Measurements from ENCODE around the gene PTCHD1.

Gene PTCHD1

DNA sequence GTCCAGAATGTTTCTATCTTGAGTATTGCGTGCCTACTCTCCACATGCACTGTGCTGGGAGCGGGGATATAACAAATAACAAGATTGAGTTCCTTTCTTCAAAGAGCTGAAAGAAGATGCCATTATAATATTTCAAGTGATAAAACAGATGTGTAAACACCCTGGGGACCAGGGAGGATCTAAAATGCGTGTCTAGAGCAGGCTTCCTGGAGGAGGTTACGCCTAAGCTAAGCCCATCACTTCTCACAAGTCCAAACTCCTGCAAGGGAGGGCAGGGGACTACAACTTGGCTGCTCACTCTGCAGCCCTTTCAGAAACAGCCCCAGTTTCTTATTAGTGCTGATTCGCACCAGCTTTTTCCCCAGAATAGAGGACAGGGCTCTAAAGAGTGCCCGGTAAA is 21.5 kb downstream of the PTCHD1 start:
- DNase-seq (ENCODE audit: low read depth in 2 of 2) = no peak

DNA sequence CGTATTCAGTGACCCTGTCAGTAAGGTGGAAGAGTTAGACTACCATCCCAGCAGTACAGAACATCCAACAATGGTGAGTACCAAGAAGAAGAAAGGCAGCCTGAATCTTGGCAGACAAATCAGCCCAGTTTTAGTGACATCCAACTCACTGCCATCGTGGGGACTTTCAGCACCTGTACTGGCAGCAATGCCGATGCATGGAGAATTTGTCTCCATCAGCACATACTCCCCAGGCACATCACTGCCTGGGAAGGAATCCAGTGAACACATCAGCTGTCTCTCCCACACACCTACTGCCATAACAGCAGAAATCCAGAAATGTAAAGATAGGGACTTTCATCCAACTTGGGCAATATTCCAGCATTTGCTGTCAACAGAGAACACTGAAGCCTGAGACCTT is 29.8 kb downstream of the PTCHD1 start:
- no peak for DNase-seq (ENCODE audit: low read depth in 2 of 2)

DNA sequence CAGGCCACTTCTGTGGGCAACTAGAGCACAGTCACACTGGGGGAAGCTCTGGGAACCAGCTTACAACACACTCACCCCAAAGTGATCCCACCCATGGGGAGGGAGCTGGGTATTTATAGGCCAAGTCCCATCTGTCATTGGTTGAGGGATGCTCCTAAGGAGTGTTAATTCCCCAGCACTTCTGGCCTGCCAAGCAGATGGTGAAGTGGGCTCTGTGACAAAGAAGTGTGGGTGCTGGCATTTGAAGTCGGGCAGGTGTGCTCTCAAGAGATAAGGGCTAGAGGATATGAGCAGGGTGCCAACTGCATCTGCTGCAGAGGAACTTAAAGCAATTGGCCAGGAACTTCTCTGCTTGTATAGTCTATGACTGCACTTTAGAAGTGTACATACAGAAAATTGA is 30.9 kb downstream of the PTCHD1 start:
- DNase-seq (ENCODE audit: low read depth in 2 of 2) = no peak

DNA sequence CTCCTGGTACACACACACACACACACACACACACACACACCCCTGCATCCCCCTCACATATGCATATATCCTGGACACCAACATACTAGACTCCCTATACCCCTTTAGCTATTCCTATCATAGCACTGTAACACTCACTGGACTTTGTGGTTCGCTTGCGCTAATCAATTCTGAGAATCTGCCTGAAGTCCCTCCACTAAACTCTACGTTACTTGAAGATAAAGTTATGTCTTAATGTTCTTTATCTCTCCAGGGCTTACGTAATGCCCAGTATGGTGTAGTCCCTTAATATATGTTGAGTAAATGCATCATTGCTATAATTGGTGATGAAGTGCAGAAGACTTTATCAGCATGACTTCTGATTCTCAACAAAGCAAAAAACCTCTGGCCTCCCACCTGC is 32.3 kb downstream of the PTCHD1 start:
- no peak for DNase-seq (ENCODE audit: low read depth in 2 of 2)

DNA sequence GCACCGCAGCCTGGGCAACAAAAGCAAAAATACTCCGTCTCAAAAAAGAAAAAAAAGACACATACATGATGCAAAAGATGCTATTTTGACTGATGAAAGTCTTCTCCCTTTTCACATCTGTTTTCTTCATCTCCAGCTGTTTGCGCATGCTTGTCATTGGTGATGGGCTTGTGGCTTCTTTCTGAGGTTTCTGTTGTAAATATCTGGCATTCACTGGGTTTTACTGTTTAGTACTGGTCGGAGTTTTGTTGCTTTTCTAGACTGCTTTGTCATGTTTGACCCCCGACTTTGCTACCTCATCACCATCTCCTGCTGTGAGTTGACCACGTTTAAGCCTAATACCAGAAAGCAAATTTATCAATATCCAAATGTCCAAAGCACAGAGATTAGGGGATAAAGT is 34.4 kb downstream of the PTCHD1 start:
- DNase-seq (ENCODE audit: low read depth in 2 of 2) = no peak

DNA sequence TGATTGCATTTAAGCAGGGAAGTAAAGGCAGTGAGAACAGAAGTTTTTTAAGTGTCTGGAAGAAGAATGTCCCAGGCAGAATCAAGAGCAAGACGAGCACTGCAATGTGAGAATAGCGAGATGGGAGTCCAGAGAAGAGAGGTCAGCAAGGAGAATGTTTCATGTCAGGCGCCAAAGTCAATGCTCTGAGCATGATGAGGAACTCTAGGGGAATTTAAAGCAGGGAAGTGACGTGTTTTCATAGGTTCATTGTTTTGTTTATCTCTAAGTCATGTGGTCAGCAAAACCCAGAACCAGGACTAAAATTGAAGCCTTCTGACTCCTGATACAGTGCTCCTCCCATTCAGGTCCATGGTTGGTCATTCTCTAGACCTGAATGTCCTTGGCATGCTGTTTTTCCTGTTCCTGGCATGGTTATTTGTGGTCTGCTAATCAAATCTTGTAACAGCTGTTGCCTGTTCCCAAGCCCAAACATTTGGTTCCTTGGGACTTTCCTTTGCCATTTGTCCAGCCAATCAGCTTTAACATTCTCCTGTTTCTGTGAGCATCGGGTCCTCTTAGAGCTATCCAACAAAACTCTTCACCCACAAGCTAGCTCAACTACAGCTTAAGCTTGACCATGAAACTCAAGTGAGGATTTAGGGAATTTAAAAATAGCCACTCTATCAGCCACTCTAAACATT is 37.7 kb downstream of the PTCHD1 start:
- no peak for DNase-seq (ENCODE audit: low read depth in 2 of 2)

DNA sequence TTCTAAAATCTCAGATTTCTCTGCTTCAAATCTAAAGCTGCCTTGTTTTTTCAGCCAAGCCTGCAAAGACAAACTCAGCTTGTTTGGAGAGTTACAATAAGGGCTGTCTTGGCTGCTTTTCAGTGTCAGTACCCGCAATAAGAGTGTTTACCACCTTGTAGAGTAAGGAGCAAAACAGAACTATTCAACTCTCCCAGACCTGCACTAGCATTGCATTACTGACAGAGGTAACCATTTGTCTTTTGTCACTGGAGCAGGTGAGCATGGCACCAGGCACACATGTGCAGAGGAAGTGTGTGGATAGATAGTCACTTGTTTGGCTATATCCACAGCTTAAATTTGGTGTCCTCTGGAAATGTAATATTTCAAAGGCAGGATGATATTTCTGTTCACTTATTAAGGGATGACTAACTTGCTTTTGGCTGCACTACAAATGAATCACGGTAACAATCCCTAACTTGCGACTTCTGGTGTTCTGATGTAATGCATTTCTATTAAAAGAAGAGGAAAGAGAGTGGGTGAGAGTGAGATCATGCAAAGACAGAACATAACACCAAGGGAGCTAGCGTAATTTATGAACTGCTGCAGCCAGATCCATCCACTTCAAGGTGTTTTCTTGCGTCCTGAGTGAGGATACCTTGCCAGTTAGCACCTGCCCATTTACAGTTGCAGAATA is 38.6 kb downstream of the PTCHD1 start:
- peak; percentile 13 to 15 for DNase-seq (ENCODE audit: low read depth in 2 of 2)

DNA sequence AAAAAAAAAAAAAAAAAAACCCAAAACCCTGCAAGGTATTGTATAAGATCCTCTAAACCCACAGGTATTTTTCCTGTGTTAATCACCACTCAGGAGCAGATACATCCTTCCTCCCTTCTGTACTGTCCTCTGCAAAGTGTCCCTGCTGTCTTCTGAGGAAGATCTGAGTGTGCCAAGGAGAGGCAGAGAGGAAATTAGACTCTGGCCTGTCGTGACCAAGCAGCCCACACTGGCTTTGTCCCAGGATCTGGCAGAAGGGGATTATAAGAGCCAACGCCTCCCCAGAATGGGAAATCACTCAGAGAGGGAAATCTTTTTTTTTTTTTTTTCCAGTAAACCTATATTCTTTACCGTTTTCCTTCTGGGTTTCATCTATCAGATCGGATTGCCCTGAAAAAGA is 39.6 kb downstream of the PTCHD1 start:
- no peak for DNase-seq (ENCODE audit: low read depth in 2 of 2)

DNA sequence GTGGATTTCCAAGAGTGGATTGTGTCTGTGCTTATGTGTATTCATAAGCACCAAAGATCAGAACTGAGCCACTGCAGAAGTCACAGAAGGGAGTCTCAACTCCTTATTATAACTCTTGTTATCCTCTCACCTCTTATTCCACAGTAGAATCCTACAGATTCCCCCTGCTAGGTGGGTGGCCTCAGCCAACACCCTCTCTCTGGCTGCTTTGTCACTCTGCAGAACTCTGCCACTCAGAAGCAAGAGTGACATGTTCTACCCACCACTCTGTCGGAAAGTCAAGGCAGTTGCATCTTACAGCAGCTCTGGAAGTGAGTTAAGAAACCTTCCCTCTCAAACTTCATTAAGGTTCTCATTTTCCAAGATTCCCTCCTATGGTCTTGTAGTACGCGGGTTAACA is 41.9 kb downstream of the PTCHD1 start:
- DNase-seq (ENCODE audit: low read depth in 2 of 2) = no peak

DNA sequence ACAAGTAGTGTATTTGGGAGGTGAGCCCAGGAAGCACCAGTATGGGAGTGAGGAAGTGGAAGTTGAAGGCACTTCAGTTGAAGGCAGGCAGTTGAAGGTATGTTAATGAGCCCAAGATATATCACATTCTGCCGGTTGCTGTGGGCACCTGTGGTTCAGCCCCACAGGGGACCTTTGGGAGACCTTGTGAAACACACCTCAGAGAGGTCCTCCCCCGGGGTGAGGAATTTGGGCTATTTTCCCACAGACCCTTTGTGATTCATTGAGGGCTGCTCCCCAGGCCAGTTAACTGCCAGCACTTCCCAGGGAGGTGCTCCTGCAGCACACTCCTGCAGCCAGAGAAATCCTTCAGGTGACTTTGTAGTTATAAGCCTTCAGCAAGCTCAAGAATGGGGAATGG is 45.9 kb downstream of the PTCHD1 start:
- no peak for DNase-seq (ENCODE audit: low read depth in 2 of 2)

DNA sequence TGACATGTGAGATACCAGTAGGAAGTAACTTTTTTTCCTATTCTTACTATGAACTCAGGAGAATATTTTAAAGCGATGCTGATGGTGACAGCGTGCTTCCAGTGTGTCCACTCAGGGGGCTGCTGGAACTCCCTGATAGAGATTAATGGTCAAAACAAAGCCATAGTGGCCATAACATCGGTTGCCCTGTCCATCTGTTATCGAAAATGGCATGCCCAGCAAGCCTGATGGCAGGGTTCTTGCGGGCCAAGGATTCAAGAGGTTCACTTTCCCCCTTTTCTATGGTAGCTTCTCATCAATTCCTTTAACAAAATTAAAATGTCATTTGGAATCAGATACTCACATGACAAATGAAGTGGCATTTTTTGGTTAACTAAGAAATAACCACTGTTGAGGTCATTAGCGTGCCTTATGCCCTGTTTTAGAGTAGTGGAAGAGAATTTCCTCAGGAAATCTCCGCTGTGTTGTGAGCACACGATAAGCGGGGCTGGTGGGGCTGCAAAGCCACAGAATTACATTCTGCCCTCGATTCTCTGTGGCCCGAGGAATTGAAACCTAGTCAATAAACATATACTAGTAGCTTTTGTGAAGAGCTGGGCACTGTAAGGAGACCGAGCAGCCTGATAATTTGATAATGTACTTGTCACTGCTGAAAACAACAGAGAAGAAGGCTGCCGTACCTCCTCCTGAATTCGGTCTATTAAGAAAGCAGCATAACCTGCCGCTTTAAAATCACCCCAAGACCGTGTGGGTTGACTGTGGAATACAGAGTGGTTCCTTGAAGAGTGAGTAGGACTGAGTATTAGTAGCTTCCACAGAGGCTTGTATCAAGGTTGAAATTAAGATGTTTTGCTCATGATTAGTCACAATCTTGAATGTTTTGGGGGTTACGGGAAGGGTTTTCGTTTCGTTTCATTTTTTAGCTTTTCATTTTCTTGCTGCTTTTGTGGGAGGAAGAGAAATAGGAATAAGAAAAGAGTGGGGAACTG is 46.7 kb downstream of the PTCHD1 start:
- DNase-seq (ENCODE audit: low read depth in 2 of 2) = no peak

DNA sequence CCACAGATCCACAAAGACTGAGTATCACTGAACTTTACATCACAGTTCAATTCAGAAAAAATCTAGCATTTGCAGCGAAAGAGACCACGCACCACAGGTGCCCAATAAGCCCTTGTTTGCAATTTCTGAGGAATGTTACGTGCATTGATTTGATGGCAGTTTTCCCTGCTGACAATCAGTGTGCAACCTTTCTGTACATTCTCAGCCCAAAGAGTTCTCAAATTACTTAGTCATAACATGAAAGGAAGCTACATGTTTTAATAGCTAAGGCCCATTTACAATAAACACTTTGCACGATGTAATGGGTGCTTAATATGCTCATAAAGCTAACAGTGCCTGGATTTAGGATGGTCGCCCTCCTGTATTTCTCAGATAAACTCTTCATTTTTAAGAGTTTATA is 47.9 kb downstream of the PTCHD1 start:
- DNase-seq (ENCODE audit: low read depth in 2 of 2) = no peak

DNA sequence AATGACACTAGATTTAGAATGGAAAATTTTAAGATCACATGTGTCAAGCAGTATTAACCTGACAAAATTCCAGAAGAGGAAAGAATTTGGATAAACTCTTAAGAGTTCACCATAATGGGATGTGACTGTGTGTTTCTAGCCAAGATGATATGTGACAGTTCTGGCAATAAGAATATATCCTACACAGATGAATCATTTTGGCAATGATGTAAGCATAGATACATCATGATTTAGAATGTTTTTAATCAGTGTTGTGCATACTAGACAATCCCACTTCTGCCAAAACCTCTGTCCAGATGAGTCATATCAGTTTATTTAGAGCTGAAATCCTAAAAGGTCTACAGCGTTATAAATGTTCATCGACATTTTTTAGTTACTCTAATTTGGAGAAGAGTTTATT is 48.8 kb downstream of the PTCHD1 start:
- DNase-seq (ENCODE audit: low read depth in 2 of 2) = peak; percentile 14

DNA sequence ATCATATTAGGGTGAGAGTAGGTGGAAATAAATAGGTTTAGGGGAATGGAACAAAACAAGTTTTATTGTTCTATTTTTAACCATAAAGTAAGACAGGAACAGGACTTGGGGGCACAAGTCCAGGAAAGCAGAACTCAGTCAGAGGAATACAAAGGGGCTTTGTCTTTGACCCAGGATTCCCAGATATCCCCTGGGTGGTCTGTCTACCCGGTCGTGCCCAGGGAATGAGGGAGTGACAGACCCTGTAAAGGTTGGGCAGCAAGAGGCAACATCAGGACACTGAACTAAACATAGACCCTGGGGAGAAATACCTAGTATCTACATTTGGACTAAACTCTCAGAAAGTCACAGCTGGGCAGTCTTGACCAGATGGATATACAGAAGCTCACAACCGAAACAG is 50.6 kb downstream of the PTCHD1 start:
- DNase-seq (ENCODE audit: low read depth in 2 of 2) = no peak

DNA sequence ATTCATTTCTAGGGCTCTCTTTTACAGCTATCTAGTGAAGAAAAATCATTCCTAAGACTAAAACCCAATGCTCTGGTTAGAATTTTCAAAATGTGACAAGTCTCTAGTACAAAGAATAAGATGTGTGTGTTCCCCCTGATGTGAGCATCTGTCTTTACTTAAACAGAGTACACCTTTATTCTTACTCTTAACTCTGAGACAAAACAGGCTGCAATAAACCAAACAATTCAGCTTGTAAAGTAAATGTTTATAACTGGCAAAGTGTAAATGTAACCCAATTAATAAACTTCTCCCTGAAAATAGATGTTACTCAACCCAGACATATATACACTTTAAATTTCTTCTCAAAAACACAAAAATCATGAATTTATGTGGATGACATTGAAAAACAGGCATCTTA is 51.6 kb downstream of the PTCHD1 start:
- DNase-seq (ENCODE audit: low read depth in 2 of 2) = no peak

DNA sequence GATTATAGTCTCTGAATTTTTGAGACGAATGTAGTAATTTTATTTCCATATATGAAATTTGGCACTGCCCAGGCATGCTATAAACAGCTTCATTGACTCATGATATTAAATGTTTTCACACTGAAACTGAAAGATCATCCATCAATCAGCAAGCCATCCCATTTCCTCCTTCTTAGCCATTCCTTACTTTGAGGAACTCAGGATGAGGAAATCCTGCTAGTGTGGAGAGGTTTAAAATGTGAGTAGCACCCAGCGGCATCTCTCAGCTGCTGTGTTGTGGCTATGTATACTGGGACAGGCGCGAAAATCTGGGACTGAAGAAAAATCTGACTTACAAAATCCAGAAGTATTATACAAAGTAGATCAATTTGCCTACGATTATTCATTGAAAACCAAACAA is 52.1 kb downstream of the PTCHD1 start:
- no peak for DNase-seq (ENCODE audit: low read depth in 2 of 2)

DNA sequence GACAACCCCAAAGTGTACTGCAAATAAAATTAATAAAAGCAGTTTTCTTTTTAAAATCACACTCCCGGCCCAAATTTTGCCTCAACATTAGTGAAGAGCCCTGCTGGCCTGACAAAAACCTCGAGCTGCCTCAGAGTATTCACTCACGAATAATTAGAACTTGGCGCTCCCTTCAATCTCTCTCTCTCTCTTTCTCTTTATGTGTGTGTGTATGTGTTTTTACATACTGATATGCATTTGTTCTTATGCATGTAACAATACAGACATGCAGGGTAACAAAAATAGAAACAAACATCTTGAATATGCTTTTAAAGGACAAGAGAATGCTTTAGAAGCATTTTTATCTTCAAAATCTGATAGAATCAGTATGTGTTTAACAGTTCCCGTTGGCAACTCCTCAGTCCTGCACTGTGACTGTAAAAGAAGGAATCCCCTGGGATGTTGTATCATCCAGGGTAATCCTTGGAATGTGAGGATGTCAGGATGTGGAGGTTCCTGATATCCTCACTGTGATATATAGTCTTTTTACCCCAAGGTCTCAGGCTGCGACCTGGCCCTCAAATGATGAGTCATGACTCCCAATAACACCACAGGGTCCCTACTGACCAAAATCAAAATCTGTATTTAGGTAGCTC is 53.0 kb downstream of the PTCHD1 start:
- no peak for DNase-seq (ENCODE audit: low read depth in 2 of 2)

DNA sequence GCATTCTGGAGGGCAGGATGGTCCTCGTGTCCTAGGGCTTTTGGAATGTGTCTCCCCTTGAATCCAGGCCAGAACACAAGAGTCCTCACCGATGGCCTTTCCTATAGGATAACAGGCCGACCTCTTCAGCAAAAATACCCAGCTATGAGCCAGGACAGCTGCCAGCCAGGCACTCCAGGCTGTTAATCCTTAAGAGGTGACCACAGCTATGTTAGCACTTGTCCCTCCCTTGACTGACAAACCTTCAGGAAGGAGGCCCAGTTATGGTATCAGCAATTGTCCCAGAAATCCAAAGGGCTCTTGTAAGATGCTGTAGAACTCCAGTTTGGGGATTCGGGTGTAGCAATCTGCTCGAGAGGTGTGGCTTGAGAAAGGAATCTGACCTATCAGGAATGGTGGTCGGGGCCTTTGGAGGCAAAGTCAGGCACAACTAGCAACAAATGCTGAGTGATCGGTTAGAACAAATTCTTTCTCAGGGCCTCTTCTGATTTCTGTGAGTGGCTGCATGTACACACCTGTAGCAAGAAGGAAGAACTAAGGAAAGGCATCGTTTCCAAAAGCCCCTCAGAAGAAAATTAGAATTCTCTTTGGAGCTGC is 54.6 kb downstream of the PTCHD1 start:
- DNase-seq (ENCODE audit: low read depth in 2 of 2) = no peak

DNA sequence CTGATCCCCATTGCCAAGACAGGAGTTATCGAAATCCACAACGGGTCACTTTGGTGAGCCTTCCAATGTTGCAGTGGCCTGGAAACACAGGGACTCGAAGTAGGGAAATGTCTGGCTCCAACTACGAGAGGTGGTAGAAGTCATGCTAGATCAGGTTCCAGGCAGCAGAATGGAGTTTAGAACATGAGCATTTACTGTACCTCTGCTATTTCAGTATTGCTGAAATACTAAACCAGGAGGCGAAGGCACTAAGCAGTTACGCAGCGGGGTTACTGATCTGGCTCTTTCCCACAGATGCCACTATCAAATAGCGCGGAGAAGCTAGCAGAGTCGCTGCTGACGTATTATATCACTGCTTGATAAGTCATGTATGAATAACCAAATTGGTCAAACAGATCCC is 56.3 kb downstream of the PTCHD1 start:
- DNase-seq (ENCODE audit: low read depth in 2 of 2) = no peak

DNA sequence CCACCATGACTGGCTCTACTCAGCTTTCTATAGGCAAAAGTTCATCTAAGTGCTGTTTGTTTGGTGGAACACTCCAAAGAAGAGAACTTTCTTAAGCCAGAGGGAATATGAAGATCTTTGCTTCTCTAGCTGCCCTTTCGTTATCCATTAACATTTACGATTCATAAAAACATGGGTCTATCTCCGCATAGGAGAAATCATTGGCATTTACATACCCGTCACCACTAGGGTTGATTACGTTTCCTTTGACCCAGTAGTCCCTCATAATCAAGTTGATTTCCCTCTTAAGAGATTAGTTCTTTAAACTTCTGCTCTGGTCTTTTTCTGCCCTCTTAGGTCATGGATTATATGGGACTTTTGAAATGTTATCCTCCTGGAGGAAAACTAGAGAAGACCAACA is 57.5 kb downstream of the PTCHD1 start:
- DNase-seq (ENCODE audit: low read depth in 2 of 2) = no peak

DNA sequence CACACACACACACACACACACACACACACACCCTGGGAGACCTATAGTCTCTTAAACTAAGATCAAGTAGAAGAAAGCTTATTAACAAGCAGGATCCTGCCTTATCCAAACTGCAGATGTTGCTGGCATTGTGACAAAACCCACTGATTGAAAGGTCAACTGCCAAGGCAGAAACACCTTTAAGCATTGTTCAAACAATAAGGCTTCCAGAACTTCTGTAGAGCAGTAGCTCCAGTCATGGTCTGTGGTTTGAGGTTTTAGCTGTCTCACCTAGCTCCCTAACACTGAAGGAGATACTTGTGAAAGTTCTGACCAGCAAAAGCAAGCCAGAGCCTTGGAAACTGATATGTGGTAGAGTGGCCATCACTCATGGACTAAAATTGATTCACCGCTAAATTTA is 59.8 kb downstream of the PTCHD1 start:
- DNase-seq (ENCODE audit: low read depth in 2 of 2) = no peak

DNA sequence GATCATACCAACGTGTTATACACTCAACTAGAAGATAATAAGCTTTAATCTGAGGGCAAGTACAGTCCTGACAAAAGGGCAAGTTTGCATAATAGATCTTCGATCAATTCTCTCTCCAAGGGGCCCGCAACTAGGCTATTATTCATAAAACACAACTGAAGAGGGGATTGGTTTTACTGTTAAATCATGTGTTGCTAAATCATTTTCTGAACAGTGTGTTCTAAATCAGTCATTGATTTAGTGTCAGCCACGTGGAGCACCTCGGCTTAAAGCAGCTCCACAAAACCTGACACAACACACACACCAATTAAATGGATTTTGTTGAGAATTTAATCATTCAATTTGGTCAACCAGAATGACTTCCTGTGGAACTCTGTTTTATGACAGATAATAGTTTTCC is 61.6 kb downstream of the PTCHD1 start:
- DNase-seq (ENCODE audit: low read depth in 2 of 2) = no peak

Measured in fibroblast of skin of left quadriceps (primary cell).